K562 (cell line): ENCODE measurements around the gene CPT1C. TPM values are rescaled to one million over a fixed set of nuclear protein-coding genes. Genes with fewer than 3 reads are reported as not detected.

ENCODE experiments used
- ATAC-seq: fragments of 200-7000 bp; cut with Tn5 transposase; 3 replicates; pipeline ENCODE4 v1.9.1; 2020; ENCODE audit warnings: moderate library complexity
- BruUV-seq: library from RNA; stranded (reverse); fragments of 400-500 nt; replicated peaks from 2 replicates; lab custom pipeline; 2021; lab: Mats Ljungman, UMichigan
- CTCF ChIA-PET: fragments of 300-600 bp; formaldehyde crosslinking; extraction: SDS; loops from one replicate; lab custom pipeline; 2021; ENCODE audit warnings: low intra/inter-chr PET ratio; lab: Yijun Ruan, JAX
- POLR2A ChIA-PET: fragments of 300-600, 350-650 bp; sonication (Branson Sonifier 250); formaldehyde crosslinking; extraction: SDS; loops from one replicate; lab custom pipeline; 2021; ENCODE audit warnings: antibody characterized with exemption, inconsistent platforms; lab: Yijun Ruan, JAX
- DNase-seq, 4 experiments: peaks; one replicate each; pipeline versions ENCODE4 v3.0.0 to v3.0.0-alpha.2; 2011 to 2018; ENCODE audit warnings: low spot score in 3 of 4, mixed read lengths in 3 of 4; ENCODE audit errors: extremely low read depth in 1 of 4
- FAIRE-seq: peaks from 2 replicates; lab custom pipeline; 2011; peaks lifted over from hg19 to GRCh38; lab: Jason Lieb, UNC
- H2AFZ ChIP-seq: 2 replicates; pipeline ENCODE4 v1.6.0; 2011; ENCODE audit warnings: low read depth, low read length, control low read depth, inconsistent platforms
- H3K27ac ChIP-seq: fragments of 200-600 bp; 3 replicates; pipeline ENCODE4 v1.8.0; 2011; ENCODE audit warnings: low read depth, mild to moderate bottlenecking, control low read depth, inconsistent platforms, low read length, moderate library complexity, mixed read lengths; ENCODE audit errors: extremely low read depth
- H3K27me3 ChIP-seq, 2 experiments: fragments of 300-600 bp in 1 of 2; 2 replicates in 1 of 2; 3 replicates in 1 of 2; pipeline versions ENCODE4 v1.6.0 to v1.8.0; 2011; ENCODE audit warnings: inconsistent platforms in 2 of 2, low read length in 2 of 2, mild to moderate bottlenecking in 1 of 2, mixed read lengths in 1 of 2, moderate library complexity in 1 of 2; ENCODE audit not compliant: control insufficient read depth in 2 of 2, insufficient read depth in 2 of 2
- H3K36me3 ChIP-seq: fragments of 300-600 bp; 3 replicates; pipeline ENCODE4 v1.8.0; 2011; ENCODE audit warnings: mild to moderate bottlenecking, low read length, inconsistent platforms; ENCODE audit not compliant: control insufficient read depth, insufficient read depth
- H3K4me1 ChIP-seq, 2 experiments: fragments of 200-600 bp in 1 of 2; replicated peaks in 1 of 2; 2 replicates in 1 of 2; 3 replicates in 1 of 2; pipeline versions ENCODE4 v1.5.1 to v1.8.0; 2011; ENCODE audit warnings: inconsistent platforms in 2 of 2, low read length in 2 of 2, mild to moderate bottlenecking in 1 of 2, mixed read lengths in 1 of 2, moderate library complexity in 1 of 2; ENCODE audit not compliant: control insufficient read depth in 2 of 2, insufficient read depth in 2 of 2
- H3K4me2 ChIP-seq: 2 replicates; pipeline ENCODE4 v1.6.1; 2011; ENCODE audit warnings: low read length, control low read depth, inconsistent platforms, mixed read lengths; ENCODE audit not compliant: insufficient read depth
- H3K4me3 ChIP-seq: fragments of 200-600 bp; sonication (generic), shearing (Covaris generic); 2 replicates; pipeline ENCODE4 v1.5.1; 2016; ENCODE audit warnings: control low read depth, inconsistent platforms
- H3K79me2 ChIP-seq: fragments of 200-600 bp; 3 replicates; pipeline ENCODE4 v1.8.0; 2011; ENCODE audit warnings: low read length, inconsistent platforms; ENCODE audit not compliant: control insufficient read depth, insufficient read depth
- H3K9ac ChIP-seq, 2 experiments: 2 replicates each; pipeline versions ENCODE4 v1.6.0 to v1.6.1; 2011; ENCODE audit warnings: low read depth in 2 of 2, low read length in 2 of 2, control low read depth in 1 of 2, inconsistent platforms in 1 of 2, mild to moderate bottlenecking in 1 of 2, mixed read lengths in 1 of 2; ENCODE audit not compliant: insufficient read depth in 1 of 2
- H3K9me1 ChIP-seq: one replicate; pipeline ENCODE4 v1.6.0; 2011; ENCODE audit warnings: inconsistent platforms, mild to moderate bottlenecking, low read length, moderate library complexity; ENCODE audit not compliant: control insufficient read depth, insufficient read depth
- H3K9me3 ChIP-seq: replicated peaks from 2 replicates; pipeline ENCODE4 v1.5.1; 2011; ENCODE audit warnings: low read depth, low read length, inconsistent platforms; ENCODE audit not compliant: control insufficient read depth, insufficient read depth
- H4K20me1 ChIP-seq: replicated peaks from 2 replicates; pipeline ENCODE4 v1.6.1; 2011; ENCODE audit warnings: low read length, inconsistent platforms, mixed read lengths; ENCODE audit not compliant: control insufficient read depth, insufficient read depth
- FUS ChIP-seq: fragments of 200-400 bp; formaldehyde crosslinking; optimal IDR thresholded peaks from 2 replicates; pipeline ENCODE3; 2017; ENCODE audit warnings: low read depth, low read length
- PRDM10 ChIP-seq: fragments of 450-650 bp; IDR thresholded peaks from 2 replicates; pipeline ENCODE4 v1.6.1; 2018; ENCODE audit not compliant: partially characterized antibody
- WGBS: fragments of 100-300 bp; shearing (Covaris generic); methylation state at CpG from one replicate; pipeline ENCODE4 v1.1.6; 2016; ENCODE audit warnings: low coverage, mixed read lengths; ENCODE audit not compliant: insufficient coverage; ENCODE audit errors: missing lambda C conversion rate; 5-methylcytosine and 5-hydroxymethylcytosine counted together
- in situ Hi-C: fragments of 300-500 bp; cut with MboI; formaldehyde crosslinking; loops from 4 replicates; pipeline ENCODE4 v1.15.0; 2018; ENCODE audit warnings: inconsistent platforms, mixed read lengths
- intact Hi-C: fragments of 100-400 bp; cut with micrococcal nuclease; formaldehyde crosslinking; loops from 2 replicates; pipeline ENCODE4 v1.14.2; 2022
- microRNA-seq: library from miRNA; unstranded; fragments of <30 nt; microRNA quantifications from one replicate; pipeline ENCODE4, GENCODE V29; 2018; ENCODE audit warnings: borderline microRNAs expressed
- polyA plus RNA-seq, 8 experiments: library from polyadenylated mRNA; depleted of rRNA in 4 of 8; stranded (reverse) in 5 of 8; unstranded in 3 of 8; fragments of >200 nt; fragmentation: Nextera tagmentation in 2 of 8; fragmentation: Illumina TruSeq in 1 of 8; extraction: Ambion mirVana in 2 of 8; extraction: Trizol in 1 of 8; gene quantifications; 2 replicates each; pipeline versions ENCODE4 v1.2.1 to v1.2.3, GENCODE V29; 2011 to 2014; ENCODE audit warnings: inconsistent platforms in 1 of 8, missing spikeins in 1 of 8
- small RNA-seq: library from RNA; depleted of rRNA; stranded (forward); fragments of <200 nt; gene quantifications from one replicate; pipeline ENCODE3, GENCODE V24; 2014
- total RNA-seq, 7 experiments: library from RNA; depleted of rRNA in 6 of 7; stranded (reverse); fragments of >200 nt in 6 of 7; fragmentation: Illumina TruSeq in 2 of 7; extraction: Trizol in 2 of 7; gene quantifications; 2 replicates each; pipeline versions ENCODE4 v1.2.1 to v1.2.3, GENCODE V29; 2011 to 2021; ENCODE audit warnings: low replicate concordance in 1 of 7

The CPT1C gene
- total and polyA plus RNA-seq, 9 of the 15 experiments (the other 6 are each of a cell fraction or from before 2014, with no cell fraction given): 1.9 to 12.3 (median 3.0) TPM

GRCh38 chr19:49763230-49763629 is 72.3 kb downstream of the CPT1C start, which contains the start of gene TSKS:
TSS of gene TSKS (minus strand) at chr19:49763306. CDS start at chr19:49763247, 59 bp downstream.
- BruUV-seq: no TSS peak
- CTCF ChIA-PET: no interaction called here
- peak within 1 kb of the TSS; percentile 98 for H2AFZ ChIP-seq

More at GRCh38 chr19:49763230-49763629, 72.3 kb downstream of the CPT1C start, which contains the start of gene TSKS:
- intact Hi-C loops (loop anchor here (5.0 kb wide), 1 partner anchor 171 kb away; the partner anchor contains the start of gene PRR12), in situ Hi-C loops (no loop called here)
- no peak within 1 kb of the TSS for H3K4me3 ChIP-seq
- H3K9me3 ChIP-seq: no peaks in the 10 kb centered on the region
- ATAC-seq (no peak), FAIRE-seq (no peak), DNase-seq (no peak)
- H4K20me1 ChIP-seq: no peaks in the 10 kb centered on the region
- peaks cover 33 to 37% of the 10 kb centered on the region in 2 experiments for H3K4me1 ChIP-seq
- peak within 1 kb of the TSS; percentile 75 for H3K4me2 ChIP-seq
- 95% methylated on average over 5 of the region's 6 CpGs for WGBS
- TF ChIP-seq PRDM10 (peak; percentile 92), FUS (no peak)
- no peaks in the 10 kb centered on the region for H3K9me1 ChIP-seq
- peaks cover 19% of the 10 kb centered on the region for H3K79me2 ChIP-seq
- H3K27me3 ChIP-seq: no peaks in the 10 kb centered on the region
- peak within 1 kb of the TSS; percentile 70 to 82 for H3K9ac ChIP-seq
- H3K36me3 ChIP-seq: peaks cover 4% of the 10 kb centered on the region; the same call in 2 of the 3 replicates
- POLR2A ChIA-PET: interaction anchor here (0.9 to 1.0 kb wide), 2 partner anchors 11 to 67 kb away, joined by 3 to 4 read pairs; no protein-coding TSS in a partner anchor
- peak within 1 kb of the TSS; percentile 77 for H3K27ac ChIP-seq

Small RNA genes within 50 kb of the gene (microRNA-seq; reads per million reads assigned to microRNA genes)
- not detected for gene MIR5088

Small RNA genes within 50 kb of the gene (small RNA-seq; reads per million reads assigned to genes)
- gene MIR5088: not detected

Other genes starting within 250 kb of the CPT1C start
Only the 7 nearest of the 28 such genes appear.
- gene RRAS, start 51.0 kb upstream of the CPT1C start, total RNA-seq (2014; rRNA removed): 8.2 and 10.4 TPM in 2 replicates
- 1.5 and 1.7 TPM in 2 replicates for gene RRAS, start 51.0 kb upstream of the CPT1C start, total RNA-seq (2014; rRNA removed; fragmentation: Illumina TruSeq; extraction: Trizol)
- gene RRAS, start 51.0 kb upstream of the CPT1C start, total RNA-seq (2015; rRNA removed; fragmentation: Illumina TruSeq; extraction: Trizol): 3.1 and 3.7 TPM in 2 replicates
- gene RRAS, start 51.0 kb upstream of the CPT1C start, total RNA-seq (2021): 8.3 and 9.3 TPM in 2 replicates
- gene RRAS, start 51.0 kb upstream of the CPT1C start, polyA plus RNA-seq (2011; rRNA removed): 15.4 and 16.4 TPM in 2 replicates
- gene RRAS, start 51.0 kb upstream of the CPT1C start, polyA plus RNA-seq (2014; fragmentation: Illumina TruSeq; extraction: Trizol): 8.5 and 13.9 TPM in 2 replicates
- 1 to 10 TPM in 1 of 2 experiments, under 1 TPM in 1; 0.70 to 1.3 TPM for gene RRAS, start 51.0 kb upstream of the CPT1C start, polyA plus RNA-seq (2014; fragmentation: Nextera tagmentation; extraction: Ambion mirVana)
- gene RRAS, start 51.0 kb upstream of the CPT1C start, polyA plus RNA-seq (2014; rRNA removed): 17.3 and 18.3 TPM in 2 replicates
- gene SCAF1, start 48.9 kb upstream of the CPT1C start, total RNA-seq (2014; rRNA removed): 12.9 and 18.0 TPM in 2 replicates
- gene SCAF1, start 48.9 kb upstream of the CPT1C start, total RNA-seq (2014; rRNA removed; fragmentation: Illumina TruSeq; extraction: Trizol): 2.5 and 2.8 TPM in 2 replicates
- 4.9 and 6.0 TPM in 2 replicates for gene SCAF1, start 48.9 kb upstream of the CPT1C start, total RNA-seq (2015; rRNA removed; fragmentation: Illumina TruSeq; extraction: Trizol)
- gene SCAF1, start 48.9 kb upstream of the CPT1C start, total RNA-seq (2021): 75.5 and 79.0 TPM in 2 replicates
- gene SCAF1, start 48.9 kb upstream of the CPT1C start, polyA plus RNA-seq (2011; rRNA removed): 3.7 and 4.3 TPM in 2 replicates
- 9.7 and 22.5 TPM in 2 replicates for gene SCAF1, start 48.9 kb upstream of the CPT1C start, polyA plus RNA-seq (2014; fragmentation: Illumina TruSeq; extraction: Trizol)
- gene SCAF1, start 48.9 kb upstream of the CPT1C start, polyA plus RNA-seq (2014; fragmentation: Nextera tagmentation; extraction: Ambion mirVana): under 1 TPM; 0.20 to 0.25 TPM
- 11.4 and 14.6 TPM in 2 replicates for gene SCAF1, start 48.9 kb upstream of the CPT1C start, polyA plus RNA-seq (2014; rRNA removed)
- 113 and 160 TPM in 2 replicates for gene IRF3, start 25.3 kb upstream of the CPT1C start, total RNA-seq (2014; rRNA removed)
- gene IRF3, start 25.3 kb upstream of the CPT1C start, total RNA-seq (2014; rRNA removed; fragmentation: Illumina TruSeq; extraction: Trizol): 28.5 and 40.9 TPM in 2 replicates
- gene IRF3, start 25.3 kb upstream of the CPT1C start, total RNA-seq (2015; rRNA removed; fragmentation: Illumina TruSeq; extraction: Trizol): 64.0 and 65.4 TPM in 2 replicates
- gene IRF3, start 25.3 kb upstream of the CPT1C start, total RNA-seq (2021): 125 and 132 TPM in 2 replicates
- 54.5 and 66.4 TPM in 2 replicates for gene IRF3, start 25.3 kb upstream of the CPT1C start, polyA plus RNA-seq (2011; rRNA removed)
- 118 and 119 TPM in 2 replicates for gene IRF3, start 25.3 kb upstream of the CPT1C start, polyA plus RNA-seq (2014; fragmentation: Illumina TruSeq; extraction: Trizol)
- 10 to 100 TPM in 1 of 2 experiments, 1 to 10 TPM in 1; 7.5 to 11.6 TPM for gene IRF3, start 25.3 kb upstream of the CPT1C start, polyA plus RNA-seq (2014; fragmentation: Nextera tagmentation; extraction: Ambion mirVana)
- gene IRF3, start 25.3 kb upstream of the CPT1C start, polyA plus RNA-seq (2014; rRNA removed): 118 and 145 TPM in 2 replicates
- gene BCL2L12, start 25.2 kb upstream of the CPT1C start, total RNA-seq (2014; rRNA removed): 128 and 169 TPM in 2 replicates
- gene BCL2L12, start 25.2 kb upstream of the CPT1C start, total RNA-seq (2014; rRNA removed; fragmentation: Illumina TruSeq; extraction: Trizol): 17.0 and 18.8 TPM in 2 replicates
- 26.5 and 29.4 TPM in 2 replicates for gene BCL2L12, start 25.2 kb upstream of the CPT1C start, total RNA-seq (2015; rRNA removed; fragmentation: Illumina TruSeq; extraction: Trizol)
- 183 and 185 TPM in 2 replicates for gene BCL2L12, start 25.2 kb upstream of the CPT1C start, total RNA-seq (2021)
- gene BCL2L12, start 25.2 kb upstream of the CPT1C start, polyA plus RNA-seq (2011; rRNA removed): 81.2 and 95.3 TPM in 2 replicates
- gene BCL2L12, start 25.2 kb upstream of the CPT1C start, polyA plus RNA-seq (2014; fragmentation: Illumina TruSeq; extraction: Trizol): 85.6 and 184 TPM in 2 replicates
- 1 to 10 TPM; 7.4 to 7.5 TPM for gene BCL2L12, start 25.2 kb upstream of the CPT1C start, polyA plus RNA-seq (2014; fragmentation: Nextera tagmentation; extraction: Ambion mirVana)
- gene BCL2L12, start 25.2 kb upstream of the CPT1C start, polyA plus RNA-seq (2014; rRNA removed): 263 and 282 TPM in 2 replicates
- 371 and 483 TPM in 2 replicates for gene PRMT1, start 13.8 kb upstream of the CPT1C start, total RNA-seq (2014; rRNA removed)
- gene PRMT1, start 13.8 kb upstream of the CPT1C start, total RNA-seq (2014; rRNA removed; fragmentation: Illumina TruSeq; extraction: Trizol): 132 and 169 TPM in 2 replicates
- 326 and 337 TPM in 2 replicates for gene PRMT1, start 13.8 kb upstream of the CPT1C start, total RNA-seq (2015; rRNA removed; fragmentation: Illumina TruSeq; extraction: Trizol)
- 324 and 326 TPM in 2 replicates for gene PRMT1, start 13.8 kb upstream of the CPT1C start, total RNA-seq (2021)
- gene PRMT1, start 13.8 kb upstream of the CPT1C start, polyA plus RNA-seq (2011; rRNA removed): 407 and 436 TPM in 2 replicates
- gene PRMT1, start 13.8 kb upstream of the CPT1C start, polyA plus RNA-seq (2014; fragmentation: Illumina TruSeq; extraction: Trizol): 446 and 465 TPM in 2 replicates
- 10 to 100 TPM; 13.3 to 74.0 TPM for gene PRMT1, start 13.8 kb upstream of the CPT1C start, polyA plus RNA-seq (2014; fragmentation: Nextera tagmentation; extraction: Ambion mirVana)
- 464 and 510 TPM in 2 replicates for gene PRMT1, start 13.8 kb upstream of the CPT1C start, polyA plus RNA-seq (2014; rRNA removed)
- gene ADM5, start 1.5 kb upstream of the CPT1C start, total RNA-seq (2014; rRNA removed): 2.4 and 2.7 TPM in 2 replicates
- gene ADM5, start 1.5 kb upstream of the CPT1C start, total RNA-seq (2014; rRNA removed; fragmentation: Illumina TruSeq; extraction: Trizol): 0.32 and 0.47 TPM in 2 replicates
- gene ADM5, start 1.5 kb upstream of the CPT1C start, total RNA-seq (2015; rRNA removed; fragmentation: Illumina TruSeq; extraction: Trizol): 1.9 and 2.4 TPM in 2 replicates
- 5.4 and 7.0 TPM in 2 replicates for gene ADM5, start 1.5 kb upstream of the CPT1C start, total RNA-seq (2021)
- 1.3 and 2.2 TPM in 2 replicates for gene ADM5, start 1.5 kb upstream of the CPT1C start, polyA plus RNA-seq (2011; rRNA removed)
- 2.1 and 2.7 TPM in 2 replicates for gene ADM5, start 1.5 kb upstream of the CPT1C start, polyA plus RNA-seq (2014; fragmentation: Illumina TruSeq; extraction: Trizol)
- under 1 TPM in 1 of 2 experiments, not detected in 1; 0.13 TPM for gene ADM5, start 1.5 kb upstream of the CPT1C start, polyA plus RNA-seq (2014; fragmentation: Nextera tagmentation; extraction: Ambion mirVana)
- 5.7 and 8.4 TPM in 2 replicates for gene ADM5, start 1.5 kb upstream of the CPT1C start, polyA plus RNA-seq (2014; rRNA removed)
- 3.3 and 4.5 TPM in 2 replicates for gene TSKS, start 72.2 kb downstream of the CPT1C start, total RNA-seq (2014; rRNA removed)
- gene TSKS, start 72.2 kb downstream of the CPT1C start, total RNA-seq (2014; rRNA removed; fragmentation: Illumina TruSeq; extraction: Trizol): 0.64 and 0.80 TPM in 2 replicates
- gene TSKS, start 72.2 kb downstream of the CPT1C start, total RNA-seq (2015; rRNA removed; fragmentation: Illumina TruSeq; extraction: Trizol): 1.2 and 1.3 TPM in 2 replicates
- gene TSKS, start 72.2 kb downstream of the CPT1C start, total RNA-seq (2021): 2.3 and 2.4 TPM in 2 replicates
- gene TSKS, start 72.2 kb downstream of the CPT1C start, polyA plus RNA-seq (2011; rRNA removed): 0.75 and 1.4 TPM in 2 replicates
- gene TSKS, start 72.2 kb downstream of the CPT1C start, polyA plus RNA-seq (2014; fragmentation: Illumina TruSeq; extraction: Trizol): 0.70 and 1.2 TPM in 2 replicates
- gene TSKS, start 72.2 kb downstream of the CPT1C start, polyA plus RNA-seq (2014; fragmentation: Nextera tagmentation; extraction: Ambion mirVana): under 1 TPM; 0.14 to 0.35 TPM
- 1.9 and 2.2 TPM in 2 replicates for gene TSKS, start 72.2 kb downstream of the CPT1C start, polyA plus RNA-seq (2014; rRNA removed)